WTC11 (cell line): ENCODE measurements around the gene SMAD9. TPM values are rescaled to one million over a fixed set of nuclear protein-coding genes. Genes with fewer than 3 reads are reported as not detected.

ENCODE experiments used
- ATAC-seq: fragments of 200-7000 bp; cut with Tn5 transposase; 2 replicates; pipeline ENCODE4 v1.10.0; 2021; ENCODE audit warnings: mild to moderate bottlenecking, moderate library complexity
- CTCF ChIA-PET: fragments of 300-600 bp; sonication (Branson Sonifier 250); formaldehyde crosslinking; loops from one replicate; lab custom pipeline; 2021; ENCODE audit warnings: antibody characterized with exemption; lab: Charles Lee
- POLR2A ChIA-PET: fragments of 350-600 bp; sonication (Branson Sonifier 250); formaldehyde crosslinking; loops from one replicate; lab custom pipeline; 2021; ENCODE audit warnings: antibody characterized with exemption; lab: Charles Lee
- DNase-seq: peaks from one replicate; pipeline ENCODE4 v3.0.0; 2021; ENCODE audit warnings: low spot score
- H3K27ac Mint-ChIP-seq: 2 replicates; pipeline ENCODE4 v1.8.0; 2021; ENCODE audit warnings: mixed read lengths
- H3K27me3 Mint-ChIP-seq: 2 replicates; pipeline ENCODE4 v1.8.0; 2021; ENCODE audit warnings: low read depth, mild to moderate bottlenecking, moderate library complexity, mixed read lengths
- H3K36me3 Mint-ChIP-seq: 2 replicates; pipeline ENCODE4 v1.8.0; 2021; ENCODE audit warnings: mixed read lengths
- H3K4me1 Mint-ChIP-seq: 2 replicates; pipeline ENCODE4 v1.8.0; 2022; ENCODE audit warnings: mixed read lengths
- H3K4me3 Mint-ChIP-seq: 2 replicates; pipeline ENCODE4 v1.8.0; 2021; ENCODE audit warnings: mild to moderate bottlenecking, moderate library complexity, mixed read lengths
- H3K9me3 Mint-ChIP-seq: 2 replicates; pipeline ENCODE4 v1.8.0; 2021; ENCODE audit warnings: mixed read lengths
- CREB1 ChIP-seq: sonication (generic); formaldehyde crosslinking; IDR thresholded peaks from 2 replicates; pipeline ENCODE4 v1.8.0; 2023; ENCODE audit warnings: mild to moderate bottlenecking, missing genetic modification reagents
- CREM ChIP-seq: sonication (generic); formaldehyde crosslinking; IDR thresholded peaks from 2 replicates; pipeline ENCODE4 v1.8.1; 2022; ENCODE audit warnings: mild to moderate bottlenecking, missing genetic modification reagents, moderate library complexity
- ESRRA ChIP-seq: sonication (generic); formaldehyde crosslinking; IDR thresholded peaks from 2 replicates; pipeline ENCODE4 v1.8.1; 2022; ENCODE audit warnings: mild to moderate bottlenecking, missing genetic modification reagents, borderline replicate concordance
- FOXJ3 ChIP-seq: sonication (generic); formaldehyde crosslinking; IDR thresholded peaks from 2 replicates; pipeline ENCODE4 v1.9.0; 2021; ENCODE audit warnings: missing genetic modification reagents, mild to moderate bottlenecking, borderline replicate concordance
- FOXP1 ChIP-seq: sonication (generic); formaldehyde crosslinking; IDR thresholded peaks from 2 replicates; pipeline ENCODE4 v1.8.0; 2022; ENCODE audit warnings: missing genetic modification reagents, mild to moderate bottlenecking, moderate library complexity, borderline replicate concordance
- GTF2I ChIP-seq: fragments of 250-450 bp; sonication (Bioruptor Pico); conservative IDR thresholded peaks from 2 replicates; pipeline ENCODE4 v1.4.0; 2021; ENCODE audit warnings: mild to moderate bottlenecking
- JUN ChIP-seq: sonication (generic); formaldehyde crosslinking; IDR thresholded peaks from 2 replicates; pipeline ENCODE4 v1.8.0; 2023; ENCODE audit warnings: mild to moderate bottlenecking, missing genetic modification reagents
- NR1H2 ChIP-seq: sonication (generic); formaldehyde crosslinking; IDR thresholded peaks from 2 replicates; pipeline ENCODE4 v1.9.0; 2021; ENCODE audit warnings: mild to moderate bottlenecking, moderate library complexity, missing genetic modification reagents
- NR2C2 ChIP-seq: sonication (generic); formaldehyde crosslinking; IDR thresholded peaks from 2 replicates; pipeline ENCODE4 v1.8.0; 2022; ENCODE audit warnings: mild to moderate bottlenecking, missing genetic modification reagents
- PRRX2 ChIP-seq: fragments of 250-450 bp; sonication (Bioruptor Pico); IDR thresholded peaks from 2 replicates; pipeline ENCODE4 v1.8.0; 2021; ENCODE audit warnings: mild to moderate bottlenecking
- ZNF263 ChIP-seq: sonication (generic); formaldehyde crosslinking; IDR thresholded peaks from 2 replicates; pipeline ENCODE4 v1.8.1; 2022; ENCODE audit warnings: low read depth, mild to moderate bottlenecking, moderate library complexity, missing genetic modification reagents
- ZNF317 ChIP-seq: sonication (generic); formaldehyde crosslinking; IDR thresholded peaks from 2 replicates; pipeline ENCODE4 v1.8.1; 2023; ENCODE audit warnings: low read depth, mild to moderate bottlenecking, moderate library complexity, missing genetic modification reagents, borderline replicate concordance
- total RNA-seq: library from RNA; stranded (reverse); gene quantifications from 3 replicates; pipeline ENCODE4 v1.2.3, GENCODE V29; 2021
- TF ChIP-seq, protein P1 (sequence below): fragments of 250-450 bp; sonication (Bioruptor Pico); IDR thresholded peaks from 2 replicates; pipeline ENCODE4 v1.9.0; 2021; ENCODE audit warnings: moderate library complexity, mild to moderate bottlenecking, inconsistent platforms, borderline replicate concordance
- TF ChIP-seq, protein P2 (sequence below): sonication (generic); formaldehyde crosslinking; IDR thresholded peaks from 2 replicates; pipeline ENCODE4 v1.8.0; 2022; ENCODE audit warnings: mild to moderate bottlenecking, missing genetic modification reagents
- TF ChIP-seq, protein P3 (sequence below): fragments of 250-450 bp; sonication (Bioruptor Pico); conservative IDR thresholded peaks from 2 replicates; pipeline ENCODE4 v1.9.0; 2021; ENCODE audit warnings: mild to moderate bottlenecking
- TF ChIP-seq, protein P4 (sequence below): sonication (generic); formaldehyde crosslinking; IDR thresholded peaks from 2 replicates; pipeline ENCODE4 v1.8.1; 2022; ENCODE audit warnings: mild to moderate bottlenecking, moderate library complexity, missing genetic modification reagents
- TF ChIP-seq, protein P5 (sequence below): sonication (generic); formaldehyde crosslinking; IDR thresholded peaks from 2 replicates; pipeline ENCODE4 v1.8.1; 2023; ENCODE audit warnings: mild to moderate bottlenecking, missing genetic modification reagents, moderate library complexity
- TF ChIP-seq, protein P6 (sequence below): fragments of 200-600 bp; IDR thresholded peaks from 2 replicates; pipeline ENCODE4 v1.8.0; 2022; ENCODE audit warnings: antibody characterized with exemption
- TF ChIP-seq, protein P7 (sequence below): sonication (generic); formaldehyde crosslinking; IDR thresholded peaks from 2 replicates; pipeline ENCODE4 v1.8.0; 2023; ENCODE audit warnings: missing genetic modification reagents
- TF ChIP-seq, protein P8 (sequence below): sonication (generic); formaldehyde crosslinking; IDR thresholded peaks from 2 replicates; pipeline ENCODE4 v1.8.1; 2023; ENCODE audit warnings: mild to moderate bottlenecking, missing genetic modification reagents, borderline replicate concordance

The SMAD9 gene
- total RNA-seq, 1 experiment from 2014 or later, result 1.2 TPM

DNA sequence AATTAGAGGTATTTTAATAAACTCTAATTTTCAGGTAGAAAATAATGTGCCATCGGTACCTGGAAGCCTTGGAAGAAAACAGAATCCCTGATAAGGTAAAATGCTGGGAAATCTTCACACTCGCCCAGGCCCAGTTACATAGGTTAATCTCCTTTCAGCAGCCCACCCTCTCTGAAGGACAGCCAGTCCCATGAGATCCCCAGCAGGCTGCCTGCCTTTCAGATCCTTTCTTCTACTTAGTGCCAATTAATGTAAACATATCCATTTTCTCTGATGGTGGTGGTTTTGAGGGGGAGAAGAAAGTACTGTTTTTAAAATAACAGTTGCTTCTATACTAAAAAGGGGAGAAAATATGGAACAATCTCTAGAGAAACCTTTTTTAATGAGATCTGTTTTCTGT is 12.2 kb downstream of the SMAD9 start:
- TF ChIP-seq ZNF317 (CRISPR knock-in tag) (no peak), FOXJ3 (CRISPR knock-in tag) (no peak), NR1H2 (CRISPR knock-in tag) (no peak), FOXP1 (CRISPR knock-in tag) (no peak), JUN (CRISPR knock-in tag) (no peak), ESRRA (CRISPR knock-in tag) (no peak)
- TF ChIP-seq, protein P1, sequence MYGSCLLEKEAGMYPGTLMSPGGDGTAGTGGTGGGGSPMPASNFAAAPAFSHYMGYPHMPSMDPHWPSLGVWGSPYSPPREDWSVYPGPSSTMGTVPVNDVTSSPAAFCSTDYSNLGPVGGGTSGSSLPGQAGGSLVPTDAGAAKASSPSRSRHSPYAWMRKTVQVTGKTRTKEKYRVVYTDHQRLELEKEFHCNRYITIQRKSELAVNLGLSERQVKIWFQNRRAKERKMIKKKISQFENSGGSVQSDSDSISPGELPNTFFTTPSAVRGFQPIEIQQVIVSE (CRISPR knock-in tag), result no peak
- TF ChIP-seq, protein P2, sequence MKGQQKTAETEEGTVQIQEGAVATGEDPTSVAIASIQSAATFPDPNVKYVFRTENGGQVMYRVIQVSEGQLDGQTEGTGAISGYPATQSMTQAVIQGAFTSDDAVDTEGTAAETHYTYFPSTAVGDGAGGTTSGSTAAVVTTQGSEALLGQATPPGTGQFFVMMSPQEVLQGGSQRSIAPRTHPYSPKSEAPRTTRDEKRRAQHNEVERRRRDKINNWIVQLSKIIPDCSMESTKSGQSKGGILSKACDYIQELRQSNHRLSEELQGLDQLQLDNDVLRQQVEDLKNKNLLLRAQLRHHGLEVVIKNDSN (CRISPR knock-in tag), result no peak
- ATAC-seq (no peak), DNase-seq (no peak)
- Mint-ChIP-seq H3K27me3 (no peaks in the 10 kb centered on the region), H3K4me3 (no peak overlapping the region), H3K9me3 (no peaks in the 10 kb centered on the region), H3K36me3 (no peaks in the 10 kb centered on the region), H3K27ac (no peak overlapping the region), H3K4me1 (0 out of 2 replicates have a peak, but pooled peaks cover 3% of the 10 kb centered on the region)
- ChIA-PET POLR2A (no interaction called here), CTCF (no interaction called here)

DNA sequence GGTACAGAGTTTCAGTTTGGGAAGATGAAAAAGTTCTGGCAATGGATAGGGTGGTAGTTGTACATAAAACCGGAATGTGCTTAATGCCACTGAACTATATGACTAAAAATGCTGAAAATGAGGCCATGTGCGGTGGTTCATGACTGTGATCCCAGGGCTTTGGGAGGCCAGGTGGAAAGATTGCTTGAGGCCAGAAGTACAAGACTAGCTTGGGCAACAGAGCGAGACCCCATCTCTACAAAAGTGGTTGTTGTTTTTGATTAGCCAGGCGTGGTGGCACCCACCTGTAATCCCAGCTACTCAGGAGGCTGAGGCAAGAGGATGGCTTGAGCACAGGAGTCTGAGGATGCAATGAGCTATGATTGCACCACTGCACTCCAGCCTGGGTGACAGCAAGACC is 12.8 kb downstream of the SMAD9 start:
- Mint-ChIP-seq H3K36me3 (no peaks in the 10 kb centered on the region), H3K27ac (no peak overlapping the region), H3K4me1 (0 out of 2 replicates have a peak, but pooled peaks cover 3% of the 10 kb centered on the region), H3K9me3 (no peaks in the 10 kb centered on the region), H3K27me3 (no peaks in the 10 kb centered on the region), H3K4me3 (no peak overlapping the region)
- TF ChIP-seq, protein P3, sequence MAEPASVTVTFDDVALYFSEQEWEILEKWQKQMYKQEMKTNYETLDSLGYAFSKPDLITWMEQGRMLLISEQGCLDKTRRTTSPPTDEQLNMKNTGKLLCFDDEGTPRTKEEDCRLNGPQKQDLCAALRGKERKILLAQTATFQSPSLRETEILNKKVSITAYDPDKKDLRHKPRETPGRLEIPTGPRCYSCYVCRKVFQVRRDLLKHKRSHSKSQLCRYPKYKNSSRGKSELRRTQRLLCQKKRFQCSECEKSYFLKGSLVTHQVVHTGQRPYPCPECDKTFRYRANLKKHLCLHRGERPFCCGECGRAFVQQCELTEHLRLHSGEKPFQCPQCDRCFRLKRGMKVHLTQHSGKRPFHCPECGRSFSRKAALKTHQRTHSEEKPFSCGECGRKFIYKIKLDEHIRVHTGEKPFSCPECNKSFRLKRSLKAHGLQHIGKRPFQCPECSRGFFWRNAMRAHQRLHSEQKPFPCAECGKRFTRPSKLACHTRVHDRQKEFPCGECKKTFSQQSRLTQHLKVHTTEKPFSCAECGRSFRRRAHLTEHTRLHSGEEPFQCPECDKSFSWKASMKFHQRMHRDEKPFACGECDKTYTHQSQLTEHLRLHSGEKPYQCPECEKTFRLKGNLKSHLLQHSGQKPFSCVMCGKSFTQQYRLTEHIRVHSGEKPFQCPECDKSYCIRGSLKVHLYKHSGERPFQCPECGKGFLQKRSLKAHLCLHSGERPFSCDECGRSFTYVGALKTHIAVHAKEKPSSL, result no peak
- TF ChIP-seq GTF2I, result no peak
- TF ChIP-seq CREM, result no peak
- TF ChIP-seq PRRX2, result no peak
- TF ChIP-seq, protein P4, sequence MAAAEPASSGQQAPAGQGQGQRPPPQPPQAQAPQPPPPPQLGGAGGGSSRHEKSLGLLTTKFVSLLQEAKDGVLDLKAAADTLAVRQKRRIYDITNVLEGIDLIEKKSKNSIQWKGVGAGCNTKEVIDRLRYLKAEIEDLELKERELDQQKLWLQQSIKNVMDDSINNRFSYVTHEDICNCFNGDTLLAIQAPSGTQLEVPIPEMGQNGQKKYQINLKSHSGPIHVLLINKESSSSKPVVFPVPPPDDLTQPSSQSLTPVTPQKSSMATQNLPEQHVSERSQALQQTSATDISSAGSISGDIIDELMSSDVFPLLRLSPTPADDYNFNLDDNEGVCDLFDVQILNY (CRISPR knock-in tag), result no peak
- TF ChIP-seq, protein P5, sequence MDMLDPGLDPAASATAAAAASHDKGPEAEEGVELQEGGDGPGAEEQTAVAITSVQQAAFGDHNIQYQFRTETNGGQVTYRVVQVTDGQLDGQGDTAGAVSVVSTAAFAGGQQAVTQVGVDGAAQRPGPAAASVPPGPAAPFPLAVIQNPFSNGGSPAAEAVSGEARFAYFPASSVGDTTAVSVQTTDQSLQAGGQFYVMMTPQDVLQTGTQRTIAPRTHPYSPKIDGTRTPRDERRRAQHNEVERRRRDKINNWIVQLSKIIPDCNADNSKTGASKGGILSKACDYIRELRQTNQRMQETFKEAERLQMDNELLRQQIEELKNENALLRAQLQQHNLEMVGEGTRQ (CRISPR knock-in tag), result no peak
- TF ChIP-seq, protein P6, sequence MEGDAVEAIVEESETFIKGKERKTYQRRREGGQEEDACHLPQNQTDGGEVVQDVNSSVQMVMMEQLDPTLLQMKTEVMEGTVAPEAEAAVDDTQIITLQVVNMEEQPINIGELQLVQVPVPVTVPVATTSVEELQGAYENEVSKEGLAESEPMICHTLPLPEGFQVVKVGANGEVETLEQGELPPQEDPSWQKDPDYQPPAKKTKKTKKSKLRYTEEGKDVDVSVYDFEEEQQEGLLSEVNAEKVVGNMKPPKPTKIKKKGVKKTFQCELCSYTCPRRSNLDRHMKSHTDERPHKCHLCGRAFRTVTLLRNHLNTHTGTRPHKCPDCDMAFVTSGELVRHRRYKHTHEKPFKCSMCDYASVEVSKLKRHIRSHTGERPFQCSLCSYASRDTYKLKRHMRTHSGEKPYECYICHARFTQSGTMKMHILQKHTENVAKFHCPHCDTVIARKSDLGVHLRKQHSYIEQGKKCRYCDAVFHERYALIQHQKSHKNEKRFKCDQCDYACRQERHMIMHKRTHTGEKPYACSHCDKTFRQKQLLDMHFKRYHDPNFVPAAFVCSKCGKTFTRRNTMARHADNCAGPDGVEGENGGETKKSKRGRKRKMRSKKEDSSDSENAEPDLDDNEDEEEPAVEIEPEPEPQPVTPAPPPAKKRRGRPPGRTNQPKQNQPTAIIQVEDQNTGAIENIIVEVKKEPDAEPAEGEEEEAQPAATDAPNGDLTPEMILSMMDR, result no peak
- TF ChIP-seq, protein P1 (CRISPR knock-in tag), result no peak
- TF ChIP-seq, protein P7, sequence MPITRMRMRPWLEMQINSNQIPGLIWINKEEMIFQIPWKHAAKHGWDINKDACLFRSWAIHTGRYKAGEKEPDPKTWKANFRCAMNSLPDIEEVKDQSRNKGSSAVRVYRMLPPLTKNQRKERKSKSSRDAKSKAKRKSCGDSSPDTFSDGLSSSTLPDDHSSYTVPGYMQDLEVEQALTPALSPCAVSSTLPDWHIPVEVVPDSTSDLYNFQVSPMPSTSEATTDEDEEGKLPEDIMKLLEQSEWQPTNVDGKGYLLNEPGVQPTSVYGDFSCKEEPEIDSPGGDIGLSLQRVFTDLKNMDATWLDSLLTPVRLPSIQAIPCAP (CRISPR knock-in tag), result no peak
- no peak for TF ChIP-seq ZNF263 (CRISPR knock-in tag)
- no peak for TF ChIP-seq NR2C2
- TF ChIP-seq CREB1 (CRISPR knock-in tag), result no peak
- TF ChIP-seq, protein P8, sequence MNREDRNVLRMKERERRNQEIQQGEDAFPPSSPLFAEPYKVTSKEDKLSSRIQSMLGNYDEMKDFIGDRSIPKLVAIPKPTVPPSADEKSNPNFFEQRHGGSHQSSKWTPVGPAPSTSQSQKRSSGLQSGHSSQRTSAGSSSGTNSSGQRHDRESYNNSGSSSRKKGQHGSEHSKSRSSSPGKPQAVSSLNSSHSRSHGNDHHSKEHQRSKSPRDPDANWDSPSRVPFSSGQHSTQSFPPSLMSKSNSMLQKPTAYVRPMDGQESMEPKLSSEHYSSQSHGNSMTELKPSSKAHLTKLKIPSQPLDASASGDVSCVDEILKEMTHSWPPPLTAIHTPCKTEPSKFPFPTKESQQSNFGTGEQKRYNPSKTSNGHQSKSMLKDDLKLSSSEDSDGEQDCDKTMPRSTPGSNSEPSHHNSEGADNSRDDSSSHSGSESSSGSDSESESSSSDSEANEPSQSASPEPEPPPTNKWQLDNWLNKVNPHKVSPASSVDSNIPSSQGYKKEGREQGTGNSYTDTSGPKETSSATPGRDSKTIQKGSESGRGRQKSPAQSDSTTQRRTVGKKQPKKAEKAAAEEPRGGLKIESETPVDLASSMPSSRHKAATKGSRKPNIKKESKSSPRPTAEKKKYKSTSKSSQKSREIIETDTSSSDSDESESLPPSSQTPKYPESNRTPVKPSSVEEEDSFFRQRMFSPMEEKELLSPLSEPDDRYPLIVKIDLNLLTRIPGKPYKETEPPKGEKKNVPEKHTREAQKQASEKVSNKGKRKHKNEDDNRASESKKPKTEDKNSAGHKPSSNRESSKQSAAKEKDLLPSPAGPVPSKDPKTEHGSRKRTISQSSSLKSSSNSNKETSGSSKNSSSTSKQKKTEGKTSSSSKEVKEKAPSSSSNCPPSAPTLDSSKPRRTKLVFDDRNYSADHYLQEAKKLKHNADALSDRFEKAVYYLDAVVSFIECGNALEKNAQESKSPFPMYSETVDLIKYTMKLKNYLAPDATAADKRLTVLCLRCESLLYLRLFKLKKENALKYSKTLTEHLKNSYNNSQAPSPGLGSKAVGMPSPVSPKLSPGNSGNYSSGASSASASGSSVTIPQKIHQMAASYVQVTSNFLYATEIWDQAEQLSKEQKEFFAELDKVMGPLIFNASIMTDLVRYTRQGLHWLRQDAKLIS (CRISPR knock-in tag), result no peak
- DNase-seq (no peak), ATAC-seq (no peak)
- CTCF ChIA-PET, result no interaction called here
- POLR2A ChIA-PET, result no interaction called here
